Iris pigment epithelial cell (primary cell): ENCODE data around the gene SMC4.

Experiments
- DNase-seq: peaks from one replicate; pipeline ENCODE4 v3.0.0-alpha.2; 2011; ENCODE audit warnings: low read depth

The SMC4 gene

DNA sequence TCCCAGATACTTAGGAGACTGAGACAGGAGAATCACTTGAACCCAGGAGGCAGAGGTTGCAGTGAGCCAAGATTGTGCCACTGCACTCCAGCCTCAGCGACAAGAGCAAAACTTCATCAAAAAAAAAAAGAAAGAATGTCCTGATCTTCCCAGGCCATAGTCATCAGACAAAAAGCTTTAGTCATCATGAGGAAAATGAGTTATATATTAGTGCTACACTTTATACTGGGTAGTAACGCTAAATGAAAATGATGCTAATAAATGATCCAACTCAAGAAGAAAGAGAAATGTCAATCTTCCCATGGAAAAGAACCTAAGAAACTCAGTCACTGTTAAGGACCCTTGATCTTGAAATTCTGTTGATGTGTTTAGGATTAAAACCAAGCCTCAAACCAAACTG, 76.4 kb downstream of the SMC4 start:
- no peak for DNase-seq

DNA sequence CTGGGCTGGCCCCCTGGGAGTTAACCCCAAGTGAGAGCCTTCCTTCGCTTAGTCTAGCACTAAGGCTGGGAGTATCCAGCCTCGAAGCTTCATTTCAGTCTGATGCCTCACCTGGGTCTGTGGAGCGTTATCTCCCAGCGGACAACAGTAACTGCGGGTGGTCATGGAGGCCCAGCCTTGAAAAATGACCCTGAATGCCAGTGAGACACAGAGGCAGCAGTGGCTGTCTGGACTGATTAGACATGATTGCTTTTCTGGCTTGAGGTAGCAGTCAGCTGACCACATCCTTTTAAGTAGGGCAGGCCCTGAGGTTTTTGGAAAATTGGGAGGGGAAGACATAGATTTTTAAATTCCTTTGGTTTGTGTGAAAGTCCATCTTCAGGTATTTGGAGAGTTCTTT, 78.3 kb downstream of the SMC4 start:
- peak; percentile 29 for DNase-seq

DNA sequence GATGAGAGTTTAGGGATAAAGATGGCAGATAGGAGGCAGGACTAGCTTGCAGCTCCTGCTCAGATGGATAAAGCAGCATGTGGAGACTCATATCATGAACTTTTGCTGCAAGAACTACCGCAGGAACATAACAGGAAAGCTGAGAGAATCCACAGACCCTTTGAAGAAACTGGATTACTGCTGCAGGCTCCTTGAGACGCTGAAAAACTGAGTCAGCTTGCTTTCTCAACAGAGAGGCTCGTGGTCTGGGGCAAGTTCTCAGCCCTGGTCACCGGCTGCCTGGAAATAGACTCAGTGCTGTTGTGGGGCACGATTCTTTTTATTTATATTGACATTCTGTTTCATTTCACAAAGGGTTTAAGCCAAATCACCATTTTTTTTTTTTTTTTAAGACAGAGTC, 78.9 kb downstream of the SMC4 start:
- peak; percentile 89 for DNase-seq

DNA sequence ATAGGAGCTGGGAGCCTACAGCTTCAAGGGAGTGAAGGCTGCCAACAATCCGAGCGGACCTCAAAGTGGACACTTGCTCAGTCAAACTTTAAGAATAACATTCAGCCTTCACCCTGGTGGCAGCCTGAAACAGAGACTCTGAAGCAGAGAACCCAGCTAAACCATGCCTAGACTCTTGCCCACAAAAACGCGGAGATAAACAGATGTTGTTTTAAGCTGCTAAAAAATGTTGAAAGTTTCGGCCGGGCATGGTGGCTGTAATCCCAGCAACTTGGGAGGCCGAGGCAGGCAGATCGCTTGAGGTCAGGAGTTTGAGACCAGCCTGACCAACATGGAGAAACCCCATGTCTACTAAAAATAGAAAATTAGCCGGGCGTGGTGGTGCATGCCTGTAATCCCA, 79.9 kb downstream of the SMC4 start:
- DNase-seq = no peak

DNA sequence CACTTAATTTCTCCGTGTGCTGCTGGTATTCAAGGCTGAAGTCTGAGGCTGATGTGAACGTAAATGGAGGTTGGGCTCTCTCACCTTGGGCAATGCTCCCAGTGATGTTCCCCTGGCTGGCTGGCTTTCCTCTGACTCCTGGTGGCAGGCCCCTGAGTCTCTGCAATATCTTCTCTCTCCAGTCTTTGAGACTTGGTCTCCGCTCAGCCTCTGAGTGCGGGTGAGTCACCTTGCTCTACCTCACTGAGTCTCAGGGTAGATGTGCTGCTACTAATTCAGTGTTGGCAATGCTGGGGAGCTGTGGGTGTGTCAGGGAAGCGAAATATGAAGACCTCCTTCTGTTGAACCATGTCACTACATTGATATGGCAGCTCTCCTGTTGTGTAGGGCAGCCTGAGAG, 81.5 kb downstream of the SMC4 start:
- DNase-seq = peak; percentile 58

DNA sequence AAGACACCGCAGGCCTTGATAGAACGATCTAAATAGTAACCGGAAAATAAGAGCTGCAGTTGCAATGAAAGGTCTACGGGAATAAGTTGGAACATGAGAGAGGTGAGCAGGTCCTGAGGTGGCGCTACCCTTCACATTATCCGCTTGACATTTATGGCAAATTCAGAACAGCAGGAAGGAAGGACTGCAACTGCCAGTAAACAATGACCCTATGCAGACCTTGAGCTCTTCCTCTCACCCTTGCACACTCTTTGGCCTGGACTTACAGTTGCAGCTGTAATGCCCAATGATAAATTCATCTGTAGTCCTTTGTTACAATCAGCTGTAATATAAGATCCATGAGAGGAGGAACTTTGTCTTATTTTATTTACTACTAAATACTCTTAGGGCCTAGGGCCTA, 82.4 kb downstream of the SMC4 start:
- DNase-seq = no peak

DNA sequence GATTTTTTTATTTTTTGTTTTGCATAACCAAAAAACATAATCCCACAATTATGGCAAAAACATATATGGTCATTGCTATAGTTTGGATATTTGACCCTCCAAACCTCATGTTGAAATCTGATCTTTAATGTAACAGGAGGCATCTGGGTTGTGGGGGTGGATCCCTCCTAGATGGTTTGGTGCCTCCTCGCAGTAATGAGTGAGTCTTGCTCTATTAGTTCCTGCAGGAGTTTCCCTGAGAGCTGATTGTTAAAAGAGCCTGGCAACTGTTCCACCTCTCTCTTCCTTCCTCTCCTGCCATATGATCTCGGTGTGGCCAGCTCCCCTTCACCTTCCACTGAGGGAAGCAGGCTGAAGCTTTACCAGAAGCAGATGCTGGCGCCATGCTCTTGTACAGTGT, 83.3 kb downstream of the SMC4 start:
- no peak for DNase-seq
